Neural progenitor cell (in vitro differentiated cells): Measurements from ENCODE around the gene CHST13.

Experiments
- EZH2 ChIP-seq: fragments of 200-600 bp; sonication (generic); IDR thresholded peaks from 2 replicates; pipeline ENCODE4 v1.6.1; 2017; ENCODE audit warnings: antibody characterized with exemption, mild to moderate bottlenecking, moderate library complexity
- EZH2phosphoT487 ChIP-seq: fragments of 200-600 bp; sonication (generic); IDR thresholded peaks from 2 replicates; pipeline ENCODE4 v1.6.1; 2017; ENCODE audit warnings: antibody characterized with exemption
- TF ChIP-seq, protein P1 (sequence below): fragments of 200-600 bp; sonication (generic); IDR thresholded peaks from 2 replicates; pipeline ENCODE4 v1.5.1; 2017; ENCODE audit warnings: antibody characterized with exemption, mild to moderate bottlenecking

- TF ChIP-seq, protein P1, sequence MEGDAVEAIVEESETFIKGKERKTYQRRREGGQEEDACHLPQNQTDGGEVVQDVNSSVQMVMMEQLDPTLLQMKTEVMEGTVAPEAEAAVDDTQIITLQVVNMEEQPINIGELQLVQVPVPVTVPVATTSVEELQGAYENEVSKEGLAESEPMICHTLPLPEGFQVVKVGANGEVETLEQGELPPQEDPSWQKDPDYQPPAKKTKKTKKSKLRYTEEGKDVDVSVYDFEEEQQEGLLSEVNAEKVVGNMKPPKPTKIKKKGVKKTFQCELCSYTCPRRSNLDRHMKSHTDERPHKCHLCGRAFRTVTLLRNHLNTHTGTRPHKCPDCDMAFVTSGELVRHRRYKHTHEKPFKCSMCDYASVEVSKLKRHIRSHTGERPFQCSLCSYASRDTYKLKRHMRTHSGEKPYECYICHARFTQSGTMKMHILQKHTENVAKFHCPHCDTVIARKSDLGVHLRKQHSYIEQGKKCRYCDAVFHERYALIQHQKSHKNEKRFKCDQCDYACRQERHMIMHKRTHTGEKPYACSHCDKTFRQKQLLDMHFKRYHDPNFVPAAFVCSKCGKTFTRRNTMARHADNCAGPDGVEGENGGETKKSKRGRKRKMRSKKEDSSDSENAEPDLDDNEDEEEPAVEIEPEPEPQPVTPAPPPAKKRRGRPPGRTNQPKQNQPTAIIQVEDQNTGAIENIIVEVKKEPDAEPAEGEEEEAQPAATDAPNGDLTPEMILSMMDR: no peak
- no peak for TF ChIP-seq EZH2
- no peak for TF ChIP-seq EZH2phosphoT487
These were observed 23.9 kb upstream of the CHST13 start for GRCh38 chr3:126500016-126500415.
